ENCODE measurements around the gene PER2. TPM values are rescaled to one million over a fixed set of nuclear protein-coding genes. Genes with fewer than 3 reads are reported as not detected.

PER2 gene
- total and polyA plus RNA-seq, 2 of the 13 experiments (the other 11 are each of a cell fraction or from before 2014, with no cell fraction given): 5.1 to 9.4 TPM

- TF ChIP-seq HNF1A (IDR thresholded peaks at IDR 0.05; ENCODE audit: low read depth): peak; percentile 14; the same call in 1 of the 2 replicates
- no peak; the same call in 1 of the 2 replicates for TF ChIP-seq HNF1A (CRISPR knock-in tag; IDR thresholded peaks at IDR 0.05; ENCODE audit: borderline replicate concordance)
- TF ChIP-seq NONO (IDR thresholded peaks at IDR 0.05): no peak
- TF ChIP-seq NONO (CRISPR knock-in tag; conservative IDR thresholded peaks at IDR 0.05): peak; percentile 70
- TF ChIP-seq ZNF547 (CRISPR knock-in tag; IDR thresholded peaks at IDR 0.05): no peak
- no peak for TF ChIP-seq ZNF558 (CRISPR knock-in tag; IDR thresholded peaks at IDR 0.05; ENCODE audit: borderline replicate concordance)
- no peak for TF ChIP-seq ZNF337 (CRISPR knock-in tag; IDR thresholded peaks at IDR 0.05; ENCODE audit: borderline replicate concordance, low read depth)
- TF ChIP-seq, protein P1, sequence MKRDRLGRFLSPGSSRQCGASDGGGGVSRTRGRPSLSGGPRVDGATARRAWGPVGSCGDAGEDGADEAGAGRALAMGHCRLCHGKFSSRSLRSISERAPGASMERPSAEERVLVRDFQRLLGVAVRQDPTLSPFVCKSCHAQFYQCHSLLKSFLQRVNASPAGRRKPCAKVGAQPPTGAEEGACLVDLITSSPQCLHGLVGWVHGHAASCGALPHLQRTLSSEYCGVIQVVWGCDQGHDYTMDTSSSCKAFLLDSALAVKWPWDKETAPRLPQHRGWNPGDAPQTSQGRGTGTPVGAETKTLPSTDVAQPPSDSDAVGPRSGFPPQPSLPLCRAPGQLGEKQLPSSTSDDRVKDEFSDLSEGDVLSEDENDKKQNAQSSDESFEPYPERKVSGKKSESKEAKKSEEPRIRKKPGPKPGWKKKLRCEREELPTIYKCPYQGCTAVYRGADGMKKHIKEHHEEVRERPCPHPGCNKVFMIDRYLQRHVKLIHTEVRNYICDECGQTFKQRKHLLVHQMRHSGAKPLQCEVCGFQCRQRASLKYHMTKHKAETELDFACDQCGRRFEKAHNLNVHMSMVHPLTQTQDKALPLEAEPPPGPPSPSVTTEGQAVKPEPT (CRISPR knock-in tag; IDR thresholded peaks at IDR 0.05; ENCODE audit: low read depth): no peak
- TF ChIP-seq ZNF121 (CRISPR knock-in tag; IDR thresholded peaks at IDR 0.05): peak; percentile 50; the same call in 1 of the 2 replicates
- TF ChIP-seq, protein P2, sequence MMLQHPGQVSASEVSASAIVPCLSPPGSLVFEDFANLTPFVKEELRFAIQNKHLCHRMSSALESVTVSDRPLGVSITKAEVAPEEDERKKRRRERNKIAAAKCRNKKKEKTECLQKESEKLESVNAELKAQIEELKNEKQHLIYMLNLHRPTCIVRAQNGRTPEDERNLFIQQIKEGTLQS (CRISPR knock-in tag; IDR thresholded peaks at IDR 0.05): no peak; the same call in 1 of the 2 replicates
- no peak for TF ChIP-seq ZNF136 (CRISPR knock-in tag; IDR thresholded peaks at IDR 0.05; ENCODE audit: low read depth)
- no peak for TF ChIP-seq ZNF776 (CRISPR knock-in tag; IDR thresholded peaks at IDR 0.05)
- TF ChIP-seq, protein P3, sequence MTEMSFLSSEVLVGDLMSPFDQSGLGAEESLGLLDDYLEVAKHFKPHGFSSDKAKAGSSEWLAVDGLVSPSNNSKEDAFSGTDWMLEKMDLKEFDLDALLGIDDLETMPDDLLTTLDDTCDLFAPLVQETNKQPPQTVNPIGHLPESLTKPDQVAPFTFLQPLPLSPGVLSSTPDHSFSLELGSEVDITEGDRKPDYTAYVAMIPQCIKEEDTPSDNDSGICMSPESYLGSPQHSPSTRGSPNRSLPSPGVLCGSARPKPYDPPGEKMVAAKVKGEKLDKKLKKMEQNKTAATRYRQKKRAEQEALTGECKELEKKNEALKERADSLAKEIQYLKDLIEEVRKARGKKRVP (CRISPR knock-in tag; IDR thresholded peaks at IDR 0.05): peak in 1 of 2 experiments; percentile 94; a peak in 2 of 4 replicates
- TF ChIP-seq FOXO1 (CRISPR knock-in tag; IDR thresholded peaks at IDR 0.05): peak; percentile 79; the same call in 1 of the 2 replicates
- TF ChIP-seq PPARG (CRISPR knock-in tag; conservative IDR thresholded peaks at IDR 0.05): no peak; the same call in 1 of the 2 replicates
- peak; percentile 94 for TF ChIP-seq ELF1 (CRISPR knock-in tag; IDR thresholded peaks at IDR 0.05)
- TF ChIP-seq ZNF644 (CRISPR knock-in tag; IDR thresholded peaks at IDR 0.05; ENCODE audit: low read depth): 0 out of 2 replicates have a peak, but pooled peaks have one; percentile 14
- no peak for TF ChIP-seq SRSF4 (IDR thresholded peaks at IDR 0.05; ENCODE audit: low read depth, low read length, poor library complexity, severe bottlenecking)
- no peak for TF ChIP-seq ZNF672 (CRISPR knock-in tag; IDR thresholded peaks at IDR 0.05)
- TF ChIP-seq GATA4 (IDR thresholded peaks at IDR 0.05; ENCODE audit: borderline replicate concordance, low read depth): no peak
- no peak for TF ChIP-seq ZNF781 (CRISPR knock-in tag; IDR thresholded peaks at IDR 0.05; ENCODE audit: borderline replicate concordance, not compliant biosample characterization)
- peak; percentile 48; the same call in 1 of the 2 replicates for TF ChIP-seq SIX4 (CRISPR knock-in tag; IDR thresholded peaks at IDR 0.05)
- TF ChIP-seq, protein P4, sequence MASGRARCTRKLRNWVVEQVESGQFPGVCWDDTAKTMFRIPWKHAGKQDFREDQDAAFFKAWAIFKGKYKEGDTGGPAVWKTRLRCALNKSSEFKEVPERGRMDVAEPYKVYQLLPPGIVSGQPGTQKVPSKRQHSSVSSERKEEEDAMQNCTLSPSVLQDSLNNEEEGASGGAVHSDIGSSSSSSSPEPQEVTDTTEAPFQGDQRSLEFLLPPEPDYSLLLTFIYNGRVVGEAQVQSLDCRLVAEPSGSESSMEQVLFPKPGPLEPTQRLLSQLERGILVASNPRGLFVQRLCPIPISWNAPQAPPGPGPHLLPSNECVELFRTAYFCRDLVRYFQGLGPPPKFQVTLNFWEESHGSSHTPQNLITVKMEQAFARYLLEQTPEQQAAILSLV (CRISPR knock-in tag; IDR thresholded peaks at IDR 0.05; ENCODE audit: borderline replicate concordance): no peak
Measured at GRCh38 chr2:238285653-238286082, 2.7 kb downstream of the PER2 start (continued).
